Vagina (tissue), 2 donors: ENCODE data around the gene ANKRD44.

ENCODE experiments used
- POLR2A ChIP-seq, 2 donors: fragments of 450-650 bp; IDR thresholded peaks; one replicate each; pipeline ENCODE4 v1.6.1; 2017; ENCODE audit warnings: antibody characterized with exemption in 2 of 2, mild to moderate bottlenecking in 2 of 2, moderate library complexity in 2 of 2
- POLR2AphosphoS5 ChIP-seq, 2 donors: sonication (generic); formaldehyde crosslinking; IDR thresholded peaks; one replicate each; pipeline ENCODE4 v1.9.0; 2017; ENCODE audit warnings: antibody characterized with exemption in 2 of 2, mild to moderate bottlenecking in 2 of 2, low read depth in 1 of 2; ENCODE audit not compliant: insufficient read depth in 1 of 2

GRCh38 chr2:197264332-197264731 lies 46.2 kb downstream of the ANKRD44 start:
- no peak for TF ChIP-seq POLR2A (IDR thresholded peaks at IDR 0.05)
- TF ChIP-seq POLR2AphosphoS5 (IDR thresholded peaks at IDR 0.05; ENCODE audit: insufficient read depth in 1 of 2, low read depth in 1 of 2) = no peak
